Stimulated activated CD8-positive, alpha-beta memory T cell treated with anti-CD3 and anti-CD28 coated beads, Interleukin-12 subunit alpha, Interleukin-12 subunit beta, amount 100 ng/mL, for 4 hours (primary cell): ENCODE measurements around the gene TMEM63C.
"Not testable (repeated sequence)": the region's sequence is repeated elsewhere in the genome, so short reads cannot be mapped to it uniquely, and the experiment has no call there.

ENCODE experiments used
- DNase-seq: peaks from one replicate; pipeline ENCODE4 v3.0.0-alpha.2; 2020; ENCODE audit warnings: low read depth

TMEM63C gene

DNA sequence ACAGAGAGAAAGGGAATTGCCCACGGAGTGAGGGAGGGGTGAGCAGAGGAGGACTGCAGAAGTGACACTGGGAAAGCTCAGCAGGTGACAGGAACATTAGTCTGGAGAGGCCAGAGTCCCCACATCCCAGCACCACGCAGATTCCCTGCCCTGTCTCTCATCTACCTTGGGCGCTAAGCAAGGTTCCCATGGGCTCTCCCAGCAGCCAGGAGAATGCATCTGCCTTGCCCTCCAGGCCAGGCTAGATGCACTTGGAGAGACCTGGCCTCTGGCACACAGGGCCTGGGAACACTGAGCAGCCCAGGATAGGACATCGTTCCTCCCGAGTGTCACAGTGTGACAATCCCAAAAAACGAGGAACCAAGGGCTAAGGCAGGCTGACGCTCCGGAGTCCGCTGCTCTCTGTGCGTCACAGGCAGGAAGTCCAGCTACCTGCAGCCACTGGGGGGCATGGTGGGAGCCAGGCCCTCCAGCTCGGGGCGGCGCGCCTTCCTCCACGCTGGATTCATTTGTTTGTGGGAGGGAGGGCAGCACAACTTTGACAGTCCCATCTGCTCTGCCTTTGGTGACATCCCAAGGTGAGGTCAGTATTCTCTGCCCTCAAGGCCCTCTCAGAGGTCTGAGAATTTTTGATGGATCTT is 94.8 kb downstream of the TMEM63C start:
- no peak for DNase-seq

DNA sequence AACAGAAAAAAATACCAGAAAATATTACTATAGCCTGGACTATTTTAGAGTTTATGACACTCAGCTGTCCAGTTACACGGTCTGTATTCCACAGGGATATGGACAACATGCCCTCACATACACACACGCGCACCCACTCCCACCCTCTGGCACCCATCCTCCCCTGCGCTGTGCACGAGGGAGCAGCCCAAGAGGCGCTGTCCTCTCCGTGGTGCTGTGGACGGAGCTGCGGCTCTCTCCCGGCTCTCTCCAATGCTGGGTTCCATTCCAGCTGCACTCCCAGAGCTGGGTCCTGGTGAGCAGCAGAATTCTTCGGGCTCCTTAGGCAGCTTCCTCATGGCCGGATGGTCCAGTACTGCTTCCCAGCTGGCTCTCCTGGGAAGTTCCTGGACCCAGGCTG is 95.4 kb downstream of the TMEM63C start:
- DNase-seq, result no peak

DNA sequence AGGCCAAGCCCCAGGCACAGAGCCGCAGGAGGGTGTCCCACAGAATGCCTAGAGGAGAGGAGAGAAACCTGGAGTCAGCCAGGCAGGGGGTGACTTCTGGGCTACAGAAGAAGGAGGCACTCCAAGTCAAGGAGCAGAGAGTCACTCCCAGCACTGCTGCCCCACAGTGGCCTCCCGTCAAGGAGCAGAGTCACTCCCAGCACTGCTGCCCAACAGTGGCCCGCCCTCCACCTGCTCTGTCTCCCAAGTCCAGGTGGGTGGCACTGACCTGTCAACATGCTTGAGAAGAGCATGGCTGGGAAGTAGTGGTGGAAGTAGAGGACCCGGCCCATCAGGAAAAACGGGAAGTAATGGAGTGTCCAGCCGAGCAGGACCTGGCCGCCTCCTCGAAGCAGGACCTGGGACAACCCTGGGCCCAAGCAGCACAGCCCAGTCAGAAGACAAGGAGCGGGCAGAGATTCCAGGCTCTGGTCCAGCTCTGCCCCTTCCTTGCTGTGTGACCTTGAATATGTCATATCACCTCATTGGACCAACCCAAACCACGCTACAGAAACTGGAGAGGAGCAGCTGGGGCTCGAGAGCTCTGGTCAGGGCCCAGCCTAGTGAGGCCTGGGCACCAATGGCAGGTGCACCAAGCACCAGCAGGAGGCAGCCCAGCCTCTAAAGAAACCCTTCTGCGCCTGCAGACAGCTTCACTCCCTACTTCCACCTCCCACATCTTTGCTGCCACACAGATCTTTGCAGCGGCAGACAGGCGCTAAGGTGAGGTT is 97.0 kb downstream of the TMEM63C start:
- no peak for DNase-seq

DNA sequence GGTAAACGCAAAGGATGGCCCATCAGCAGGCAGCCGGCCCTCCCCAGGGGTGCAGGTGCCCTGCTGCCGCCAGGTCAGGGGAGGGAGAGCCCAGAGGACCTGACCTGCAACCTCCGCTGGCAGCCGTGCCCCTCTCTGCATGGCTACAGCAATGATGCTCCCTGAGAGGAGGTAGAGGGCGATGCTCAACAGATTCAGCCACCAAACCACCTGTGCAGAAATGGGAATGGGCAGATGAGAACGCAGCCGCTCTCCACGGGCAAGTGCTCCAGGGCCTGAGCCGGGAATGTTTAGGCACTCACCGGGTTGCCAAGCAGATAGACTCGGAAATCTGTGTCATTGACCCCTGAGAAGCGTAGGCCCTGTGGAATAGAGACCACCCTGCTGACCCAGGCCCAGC is 98.1 kb downstream of the TMEM63C start:
- no peak for DNase-seq

DNA sequence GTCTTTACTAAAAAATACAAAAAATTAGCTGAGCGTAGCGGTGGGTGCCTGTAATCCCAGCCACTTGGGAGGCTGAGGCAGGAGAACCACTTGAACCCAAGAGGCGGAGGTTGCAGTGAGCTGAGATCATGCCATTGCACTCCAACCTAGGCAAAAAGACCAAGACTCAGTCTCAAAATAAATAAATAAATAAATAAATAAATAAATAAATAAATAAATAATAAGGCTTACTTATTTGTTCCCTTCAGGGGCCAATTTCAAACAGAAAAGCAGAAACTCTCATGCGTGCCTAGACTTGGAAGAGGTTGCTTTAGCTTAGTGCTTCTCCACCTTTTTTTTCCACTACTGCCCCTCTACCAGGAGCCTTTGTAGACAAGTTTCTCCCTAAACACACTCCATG is 99.3 kb downstream of the TMEM63C start:
- DNase-seq, result not testable (repeated sequence)

DNA sequence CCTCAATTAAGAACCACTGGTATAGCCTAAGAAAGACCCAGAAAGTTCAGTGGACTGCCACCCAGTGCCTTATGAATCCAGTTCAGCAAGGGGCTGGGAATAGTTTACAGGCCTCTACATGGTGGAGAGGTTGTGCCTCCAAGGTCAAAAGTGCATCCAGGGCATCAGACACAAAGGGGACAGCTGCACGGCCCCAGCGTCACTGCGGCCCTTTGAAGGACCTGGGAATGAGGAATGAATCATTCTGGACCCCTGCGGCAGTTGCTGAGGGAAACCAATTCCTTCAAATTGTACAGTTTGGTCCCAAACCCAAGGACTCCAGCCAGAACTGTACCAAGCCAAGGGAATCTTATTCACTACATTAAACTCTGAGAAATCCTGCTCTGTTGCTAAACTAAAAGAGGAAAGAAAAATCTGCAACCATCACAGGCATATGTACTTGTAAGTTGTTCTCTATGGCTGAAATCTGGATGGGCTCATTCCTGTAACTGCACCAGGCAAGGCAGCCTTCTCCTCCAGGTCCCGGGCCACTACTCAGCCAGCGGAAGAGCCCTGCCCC is 100.3 kb downstream of the TMEM63C start:
- no peak for DNase-seq

DNA sequence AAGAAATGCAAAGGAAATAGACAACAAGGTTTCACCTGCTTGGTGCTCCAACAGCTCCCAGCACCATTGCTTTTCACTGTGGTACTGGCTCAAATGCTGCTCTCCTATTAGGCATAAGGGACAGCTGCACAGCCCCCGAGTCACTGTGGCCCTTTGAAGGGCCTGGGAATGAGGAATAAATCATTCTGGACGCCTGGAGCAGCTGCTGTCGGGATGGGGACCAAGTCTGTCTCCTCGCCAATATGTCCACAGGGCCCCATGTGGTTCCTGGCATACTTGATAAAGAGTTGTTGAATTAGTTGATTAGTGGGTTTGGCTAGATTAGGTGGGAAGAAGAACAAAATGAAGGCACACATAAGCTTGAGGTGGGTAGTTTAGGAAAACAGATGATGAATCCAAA is 102.5 kb downstream of the TMEM63C start:
- DNase-seq, result no peak

DNA sequence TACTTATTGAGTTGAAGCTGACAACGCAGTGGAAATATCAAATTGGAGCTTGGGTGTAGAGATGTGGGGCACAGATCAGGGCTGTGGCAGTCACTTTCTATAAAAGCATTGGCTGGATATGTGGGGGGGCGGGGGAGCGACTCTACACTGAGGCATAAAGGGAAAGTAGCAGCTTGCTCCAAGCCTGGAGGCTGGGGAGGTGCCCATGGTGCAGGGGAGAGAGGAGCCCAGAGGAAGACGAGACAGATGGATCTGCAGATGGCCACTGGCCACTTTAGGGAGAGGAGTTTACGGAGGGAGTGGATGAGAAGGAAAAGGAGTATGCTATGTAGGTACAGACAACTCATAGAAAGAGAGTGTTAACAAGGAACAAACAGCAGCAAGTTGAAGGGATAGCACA is 102.9 kb downstream of the TMEM63C start:
- DNase-seq, result no peak

DNA sequence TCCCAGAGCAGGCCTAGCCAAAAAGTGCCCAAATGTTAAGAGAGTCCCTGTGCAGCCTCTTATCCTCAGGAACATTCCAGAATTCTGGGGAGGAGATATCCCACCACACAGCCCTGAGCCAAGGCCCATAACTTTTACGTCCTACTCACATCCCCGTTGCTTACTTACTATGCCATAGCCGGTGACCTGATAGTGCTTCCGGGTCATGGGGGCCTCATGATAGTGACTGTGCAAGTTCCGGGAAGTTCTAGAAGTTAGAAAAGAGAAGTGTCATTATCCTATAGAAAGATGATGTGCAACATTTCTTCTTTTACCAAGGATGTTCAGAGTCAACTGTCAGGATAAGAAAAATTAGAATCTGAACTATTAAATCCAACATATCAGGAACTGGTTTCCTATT is 105.0 kb downstream of the TMEM63C start:
- DNase-seq, result no peak

DNA sequence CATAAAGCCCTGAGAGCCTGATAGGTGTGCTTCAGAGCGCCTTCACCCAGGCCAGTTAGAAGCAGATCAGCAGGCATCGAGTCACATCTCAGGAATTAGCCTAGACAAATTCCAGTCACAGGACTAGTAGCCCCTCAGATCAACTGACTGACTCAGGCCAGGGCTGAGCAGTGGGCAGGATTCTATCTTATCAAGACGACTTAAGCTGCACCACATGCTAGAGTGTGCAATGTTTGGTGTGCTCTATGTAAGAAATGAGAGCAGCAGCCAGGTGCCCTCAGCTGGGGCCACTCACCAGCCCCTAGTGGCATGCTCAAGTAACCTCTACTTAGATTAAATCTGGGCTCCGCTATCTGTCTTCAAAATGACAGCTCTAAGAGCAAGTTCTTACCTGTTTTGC is 109.1 kb downstream of the TMEM63C start:
- no peak for DNase-seq

DNA sequence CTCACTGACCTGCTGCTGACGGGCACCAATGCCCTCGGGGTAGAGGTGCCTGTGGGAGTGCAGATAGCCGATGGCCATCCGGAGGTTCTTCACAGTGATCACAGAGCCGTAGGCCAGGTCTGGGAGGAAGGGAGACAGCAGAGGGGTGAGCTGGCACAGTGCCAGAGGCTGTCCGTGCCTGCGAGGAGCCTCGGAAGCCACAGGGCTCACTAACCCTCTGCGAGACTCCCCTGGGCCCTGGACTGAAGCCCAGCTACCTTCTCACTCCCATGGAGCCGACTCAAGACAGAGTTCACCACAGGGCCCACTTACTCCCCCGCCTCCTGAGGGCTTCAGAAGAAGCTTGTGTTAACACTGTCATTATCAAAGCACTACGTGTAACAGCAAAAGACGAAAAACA is 114.6 kb downstream of the TMEM63C start:
- DNase-seq, result no peak

DNA sequence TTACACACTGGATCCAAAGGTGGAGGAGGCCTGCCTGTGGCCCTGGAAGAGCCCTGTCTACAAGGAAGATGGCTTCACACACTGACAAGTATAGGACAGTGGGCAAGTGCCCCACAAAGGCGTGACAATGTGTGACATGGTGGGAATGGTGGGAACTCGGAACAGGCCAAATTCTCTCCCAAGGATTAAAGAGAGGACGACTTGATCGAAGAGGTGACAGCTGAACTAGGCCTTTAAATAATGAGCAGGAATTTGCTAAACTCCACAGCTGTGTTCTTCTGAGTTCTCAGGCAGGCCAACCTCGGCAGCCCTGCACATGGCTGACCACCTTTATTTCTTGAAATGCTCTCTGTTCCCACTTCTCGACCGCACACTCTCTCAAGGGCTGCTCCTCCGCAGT is 115.3 kb downstream of the TMEM63C start:
- DNase-seq, result no peak

DNA sequence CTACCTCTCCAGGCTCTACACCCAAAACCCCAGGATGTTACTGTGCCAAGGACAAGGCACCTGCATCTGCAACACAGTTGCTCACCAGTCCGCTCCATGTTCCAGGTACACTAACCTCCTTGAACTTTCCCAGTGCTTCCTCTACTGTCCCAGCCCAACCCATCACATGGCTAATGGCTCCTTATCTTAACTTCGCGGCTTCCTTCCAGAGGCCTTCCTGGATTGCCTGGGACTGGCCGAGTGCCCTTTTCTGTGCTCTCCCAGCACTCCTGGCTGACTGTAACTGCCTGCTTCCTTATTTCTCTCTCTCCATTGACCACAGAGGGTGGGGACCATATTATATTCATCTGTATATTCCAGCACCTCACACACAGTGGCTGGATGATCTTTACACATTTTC is 118.2 kb downstream of the TMEM63C start:
- no peak for DNase-seq

DNA sequence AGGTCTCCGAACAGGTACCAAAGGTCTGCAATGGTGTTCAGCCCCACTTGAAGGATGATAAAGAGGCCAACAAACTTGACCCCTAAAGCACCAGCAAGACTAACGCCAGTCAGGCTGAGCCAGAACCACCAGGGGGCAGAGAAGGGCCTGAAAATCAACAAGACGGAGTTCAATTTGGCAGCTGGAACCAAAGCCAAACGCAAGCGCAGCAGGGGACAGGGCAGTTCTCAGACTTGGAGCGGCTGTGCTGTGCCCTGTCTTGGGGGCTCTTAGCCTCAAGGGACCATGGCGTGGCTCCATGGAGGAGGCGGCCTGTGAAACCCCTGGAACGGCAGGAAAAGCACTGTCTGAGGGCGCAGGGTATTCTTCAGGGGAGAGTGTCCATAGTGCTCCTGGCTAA is 119.5 kb downstream of the TMEM63C start:
- no peak for DNase-seq

DNA sequence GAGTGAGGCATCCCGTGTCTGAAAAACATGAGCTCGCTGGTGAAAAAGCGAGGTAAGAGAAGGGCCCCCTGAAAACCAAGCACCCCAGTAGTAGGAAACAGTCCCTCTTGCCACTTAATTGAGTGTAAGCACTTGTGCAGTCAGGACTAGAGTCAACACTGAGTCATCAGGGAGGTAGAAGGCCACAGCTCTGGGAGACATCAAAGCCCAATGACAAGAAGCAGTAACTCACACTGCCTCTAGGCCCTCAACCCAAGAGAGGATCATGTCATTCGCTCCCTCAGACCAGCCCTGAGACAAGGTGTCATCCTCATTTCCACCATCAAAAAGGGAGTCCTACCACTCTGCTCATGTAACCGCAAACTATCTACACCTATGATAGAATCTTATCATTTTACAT is 121.3 kb downstream of the TMEM63C start:
- DNase-seq, result no peak

DNA sequence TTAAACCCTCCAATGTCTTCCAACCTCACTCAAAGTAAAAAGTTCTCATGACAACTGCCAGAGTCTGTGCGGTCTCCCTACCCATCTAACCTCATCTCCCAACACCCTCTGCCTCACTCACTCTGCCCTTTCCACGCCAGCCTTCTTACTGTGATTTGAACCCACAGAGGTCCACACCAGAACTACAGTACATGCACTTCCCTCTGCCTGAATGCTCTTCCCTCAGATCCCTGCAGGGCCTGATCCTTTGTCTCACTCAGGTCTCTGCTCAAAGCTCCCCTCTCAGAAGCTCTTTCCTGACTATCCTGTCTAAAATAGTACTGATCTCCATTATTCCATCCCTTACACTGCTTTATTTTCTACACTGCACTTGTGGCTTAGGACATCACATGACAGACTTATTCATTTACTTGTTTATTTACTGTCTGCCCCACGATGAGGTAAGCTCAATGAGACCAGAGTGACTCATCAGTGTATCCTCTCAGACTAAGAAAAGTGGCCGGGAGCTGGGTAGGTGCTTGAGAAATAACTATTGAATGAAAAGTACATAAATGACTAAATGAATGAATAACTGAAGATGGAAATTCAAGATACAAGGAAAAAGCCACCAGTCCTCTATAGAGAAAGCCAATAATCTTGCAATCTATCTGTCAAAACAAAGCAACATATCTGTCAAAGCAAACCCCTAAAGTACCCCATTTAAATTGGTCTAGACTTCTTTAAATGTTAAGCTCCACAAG is 122.0 kb downstream of the TMEM63C start:
- DNase-seq, result no peak

DNA sequence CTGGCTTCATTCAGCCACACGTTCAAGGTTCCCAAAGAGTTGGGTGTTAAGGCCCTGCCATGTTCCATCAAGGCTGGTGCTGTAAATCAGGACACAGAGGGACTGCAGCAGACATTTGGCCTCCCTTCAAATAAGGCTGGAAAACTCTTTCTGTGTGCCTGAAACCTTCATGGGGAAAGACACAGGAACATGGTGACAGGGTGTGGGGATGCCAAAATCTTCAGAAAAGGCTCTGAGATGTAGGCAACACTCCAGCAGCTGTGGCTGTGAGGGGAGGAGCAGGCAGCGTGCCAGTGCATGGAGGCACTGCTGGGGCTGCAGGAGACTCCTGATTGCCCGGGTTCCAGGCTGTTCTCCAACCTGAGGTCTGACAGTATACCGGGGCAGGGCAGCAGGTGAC is 124.1 kb downstream of the TMEM63C start:
- DNase-seq, result no peak

DNA sequence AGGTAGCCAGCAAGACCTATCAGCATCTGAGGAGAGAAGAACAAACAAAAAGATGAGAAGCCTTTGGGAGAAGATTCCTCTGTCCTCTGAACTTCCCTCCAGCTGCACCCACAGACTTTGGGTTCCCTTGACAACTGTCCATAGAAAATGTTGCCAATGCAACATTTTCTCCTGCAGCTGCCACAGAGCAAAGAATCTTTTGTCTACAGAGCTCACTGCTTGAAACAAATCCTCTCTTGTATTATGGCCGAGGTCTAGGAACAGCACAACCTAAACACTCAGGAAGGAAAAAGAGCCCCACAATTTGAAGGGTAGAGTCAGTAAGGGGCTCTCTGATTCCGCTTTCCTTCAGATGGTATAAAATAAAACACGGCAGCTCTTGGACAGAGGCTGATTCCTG is 124.8 kb downstream of the TMEM63C start:
- DNase-seq, result no peak

DNA sequence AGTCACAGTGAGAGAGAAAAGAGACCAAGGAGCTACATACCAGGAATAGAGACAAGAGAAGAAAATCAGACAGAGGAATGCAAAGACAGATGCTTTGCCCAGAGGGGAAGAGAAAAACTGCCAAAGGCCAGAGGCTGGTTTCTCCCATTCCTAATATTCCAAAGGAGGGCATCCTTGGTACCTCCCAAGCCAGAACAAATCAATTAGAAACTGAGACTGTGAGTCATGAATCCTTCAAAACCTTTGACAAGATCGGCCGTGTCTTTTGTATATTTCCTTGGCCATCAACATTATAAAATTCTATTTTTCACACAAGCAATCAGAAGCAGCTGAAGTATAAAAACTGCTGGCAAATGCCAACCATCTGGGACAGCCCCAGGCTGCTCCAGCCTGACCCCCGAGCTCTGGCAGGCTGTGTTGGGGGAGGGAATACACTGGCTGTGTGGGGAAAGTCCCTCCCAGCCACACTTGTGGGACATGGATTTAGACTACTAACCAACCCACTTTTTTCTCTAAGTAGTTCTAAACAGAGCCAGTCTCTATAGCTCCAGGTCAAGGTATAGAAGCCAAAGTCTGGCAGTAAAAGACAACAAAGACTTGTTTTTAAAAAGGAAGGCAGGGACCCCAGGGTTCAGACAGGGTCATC is 125.4 kb downstream of the TMEM63C start:
- DNase-seq, result no peak
